Suppressor macrophage (primary cell): Measurements from ENCODE around the gene RS1.

Experiments used
- DNase-seq, 4 experiments: peaks; one replicate each; pipeline ENCODE4 v3.0.0-alpha.2; 2020 to 2022

RS1 gene

GRCh38 chrX:18598413-18598812, 73.5 kb downstream of the RS1 start:
- no peak for DNase-seq

- DNase-seq, result no peak
These were observed 75.8 kb downstream of the RS1 start for GRCh38 chrX:18596096-18596495.

GRCh38 chrX:18594079-18594478, 77.8 kb downstream of the RS1 start:
- no peak for DNase-seq

- DNase-seq, result no peak
These were observed 80.1 kb downstream of the RS1 start for GRCh38 chrX:18591834-18592233.
